DND-41 (cell line): ENCODE measurements around the gene ST6GAL2.

ENCODE experiments used
- CTCF ChIP-seq: IDR thresholded peaks from 2 replicates; pipeline ENCODE4 v1.5.1; 2012; ENCODE audit warnings: borderline replicate concordance, low read length, moderate library complexity, mild to moderate bottlenecking; ENCODE audit not compliant: poor library complexity, severe bottlenecking; ENCODE audit errors: extremely low read depth
- EZH2 ChIP-seq: IDR thresholded peaks from 3 replicates; pipeline ENCODE4 v1.6.1; 2012; ENCODE audit warnings: borderline replicate concordance, low read depth, mild to moderate bottlenecking, moderate library complexity, low read length, inconsistent platforms; ENCODE audit not compliant: severe bottlenecking

GRCh38 chr2:106831241-106831640, 54.7 kb downstream of the ST6GAL2 start:
- TF ChIP-seq EZH2 (no peak), CTCF (no peak)
